ENCODE data around the gene POGZ.
A peak's percentile ranks its signal among the peaks of the same experiment; 100 is the strongest.

The POGZ gene

DNA sequence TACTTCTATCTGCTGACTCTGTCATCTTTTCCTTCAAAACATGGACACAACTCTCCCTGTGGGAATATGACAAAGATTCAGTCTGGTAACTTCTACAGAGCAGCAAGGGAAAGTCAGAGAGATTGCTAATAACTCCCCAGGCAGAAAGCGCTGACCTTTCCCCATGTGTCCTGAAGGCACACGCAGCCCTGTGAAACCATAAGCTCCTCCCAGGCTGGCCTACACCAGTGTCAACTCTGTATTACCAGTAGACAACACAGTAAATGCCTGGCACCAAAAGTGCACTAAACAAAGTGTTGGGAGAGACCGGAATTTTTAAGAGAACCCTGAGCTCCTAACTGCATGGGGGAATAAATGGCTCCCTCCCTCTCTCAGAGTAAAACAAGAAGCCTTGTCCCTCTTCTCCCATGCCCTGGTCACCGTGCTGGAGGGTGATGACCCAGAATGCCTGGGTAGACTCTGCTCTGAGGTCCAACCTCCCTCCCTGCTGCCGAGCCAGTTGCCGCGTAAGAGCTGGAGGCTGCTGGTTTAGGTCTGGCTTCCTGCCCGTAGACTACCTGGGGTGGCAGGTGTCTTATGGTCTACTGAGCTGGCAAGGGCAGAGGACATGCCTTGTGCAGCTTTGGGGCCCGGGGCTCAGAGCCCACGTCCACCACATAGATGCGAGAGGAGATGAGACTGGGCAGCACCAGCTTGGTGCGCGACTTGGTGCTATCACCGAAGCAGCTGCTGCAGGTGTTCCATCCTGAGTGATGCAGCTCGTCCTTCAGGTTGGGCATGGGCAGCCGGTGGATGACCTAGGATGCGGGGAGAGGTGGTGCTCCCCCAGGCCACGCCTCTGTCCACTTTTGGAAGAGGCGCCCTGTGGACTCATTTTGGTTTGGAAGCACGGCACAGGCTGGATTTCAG lies 90.6 kb downstream of the POGZ start:
- intact Hi-C loops (cut with micrococcal nuclease) = no loop called here
- Mint-ChIP-seq H3K4me1 (ENCODE audit: low read depth) (peaks cover 51% of the 10 kb centered on the region), H3K27ac (no peak overlapping the region), H3K36me3 (ENCODE audit: low read depth) (no peaks in the 10 kb centered on the region), H3K4me3 (no peak overlapping the region), H3K27me3 (no peaks in the 10 kb centered on the region), H3K9me3 (peaks cover under 1% of the 10 kb centered on the region)

DNA sequence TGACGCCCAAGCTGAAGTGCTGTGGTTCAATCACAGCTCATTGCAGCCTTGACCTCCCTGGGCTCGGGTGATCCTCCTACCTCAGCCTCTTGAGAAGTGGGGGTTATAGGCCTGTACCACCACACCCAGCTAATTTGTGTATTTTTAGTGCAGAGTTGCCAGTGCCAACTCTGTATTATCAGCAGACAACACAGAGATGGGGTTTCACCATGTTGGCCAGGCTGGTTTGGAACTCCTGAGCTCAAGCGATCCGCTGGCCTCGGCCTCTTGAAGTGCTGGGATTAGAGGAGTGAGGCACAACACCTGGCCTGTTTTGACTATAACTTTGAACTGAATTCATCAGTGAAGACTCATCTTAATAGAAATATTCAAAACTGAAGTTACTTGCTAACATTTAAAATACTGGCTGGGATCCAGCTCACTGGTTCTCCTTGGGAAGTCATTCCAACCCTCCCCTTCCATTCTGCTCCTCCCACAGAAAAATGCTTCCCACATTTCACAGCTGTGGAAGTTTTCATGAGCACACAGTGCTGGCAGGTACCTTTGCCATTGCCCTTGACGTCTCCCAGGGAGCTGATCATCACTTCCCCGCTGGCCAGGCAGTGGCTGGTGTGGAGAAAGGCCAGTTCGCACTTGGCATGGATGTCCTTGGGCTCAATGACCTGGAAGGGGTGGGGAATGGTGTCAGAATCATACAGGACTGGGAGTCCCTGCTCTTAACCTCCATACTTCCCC lies 91.5 kb downstream of the POGZ start:
- H3K4me1 Mint-ChIP-seq (ENCODE audit: low read depth) = peaks cover 43% of the 10 kb centered on the region
- no peak overlapping the region for H3K4me3 Mint-ChIP-seq
- no peak overlapping the region for H3K27ac Mint-ChIP-seq
- H3K9me3 Mint-ChIP-seq = peaks cover 9% of the 10 kb centered on the region
- intact Hi-C loops (cut with micrococcal nuclease) = no loop called here
- no peaks in the 10 kb centered on the region for H3K27me3 Mint-ChIP-seq
- H3K36me3 Mint-ChIP-seq (ENCODE audit: low read depth) = no peaks in the 10 kb centered on the region

GRCh38 chr1:151364996-151365395 lies 94.3 kb downstream of the POGZ start:
- intact Hi-C loops (cut with micrococcal nuclease) = no loop called here
- Mint-ChIP-seq H3K36me3 (ENCODE audit: low read depth) (peaks cover 8% of the 10 kb centered on the region), H3K27ac (no peak overlapping the region), H3K4me3 (no peak overlapping the region), H3K9me3 (peaks cover 23% of the 10 kb centered on the region), H3K4me1 (ENCODE audit: low read depth) (peaks cover 30% of the 10 kb centered on the region), H3K27me3 (no peaks in the 10 kb centered on the region)

- Mint-ChIP-seq H3K27me3 (no peaks in the 10 kb centered on the region), H3K4me1 (ENCODE audit: low read depth) (peaks cover 14% of the 10 kb centered on the region), H3K9me3 (peaks cover 23% of the 10 kb centered on the region), H3K27ac (peak overlapping the region; percentile 10), H3K4me3 (no peak overlapping the region), H3K36me3 (ENCODE audit: low read depth) (peaks cover 8% of the 10 kb centered on the region)
- intact Hi-C loops (cut with micrococcal nuclease) = no loop called here
These were observed 96.8 kb downstream of the POGZ start for GRCh38 chr1:151362308-151363155.

GRCh38 chr1:151361883-151362282 lies 97.4 kb downstream of the POGZ start:
- H3K4me3 Mint-ChIP-seq = no peak overlapping the region
- peaks cover 15% of the 10 kb centered on the region for H3K4me1 Mint-ChIP-seq (ENCODE audit: low read depth)
- H3K27ac Mint-ChIP-seq = peak overlapping the region; percentile 7
- H3K9me3 Mint-ChIP-seq = peaks cover 23% of the 10 kb centered on the region
- no peaks in the 10 kb centered on the region for H3K27me3 Mint-ChIP-seq
- intact Hi-C loops (cut with micrococcal nuclease) = no loop called here
- peaks cover 8% of the 10 kb centered on the region for H3K36me3 Mint-ChIP-seq (ENCODE audit: low read depth)

GRCh38 chr1:151356696-151357095 lies 102.6 kb downstream of the POGZ start:
- Mint-ChIP-seq H3K4me1 (ENCODE audit: low read depth) (peaks cover 17% of the 10 kb centered on the region), H3K4me3 (no peak overlapping the region), H3K36me3 (ENCODE audit: low read depth) (peaks cover 7% of the 10 kb centered on the region), H3K9me3 (peaks cover 10% of the 10 kb centered on the region), H3K27me3 (no peaks in the 10 kb centered on the region), H3K27ac (no peak overlapping the region)
- intact Hi-C loops (cut with micrococcal nuclease) = no loop called here
